ENCODE results near the gene KIF18B. TPM values are rescaled to one million over a fixed set of nuclear protein-coding genes. Genes with fewer than 3 reads are reported as not detected.

KIF18B gene
- total and polyA plus RNA-seq, 2 of the 8 experiments (the other 6 are each of a cell fraction or from before 2014, with no cell fraction given), result 39.0 to 59.4 TPM

DNA sequence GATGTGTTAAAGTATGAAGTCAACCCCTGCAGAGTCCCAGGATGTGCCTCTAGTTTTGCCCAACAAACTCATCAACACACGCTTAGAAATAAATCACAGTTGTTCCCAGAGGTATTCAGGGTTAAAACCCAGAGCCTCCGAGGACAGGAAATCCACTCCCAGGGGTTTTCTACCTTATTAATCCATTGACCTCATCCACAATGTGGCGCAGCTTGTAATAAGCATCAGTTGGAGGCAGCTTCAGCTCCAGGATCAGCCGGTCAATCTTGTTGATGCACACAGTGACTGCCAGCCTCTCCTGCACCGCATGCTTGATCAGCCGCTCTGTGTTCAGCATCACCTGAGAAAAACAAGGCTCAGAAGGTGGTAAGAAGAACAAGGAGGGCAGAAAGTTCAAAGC, 71.8 kb downstream of the KIF18B start (continued):
- TF ChIP-seq, protein P1, sequence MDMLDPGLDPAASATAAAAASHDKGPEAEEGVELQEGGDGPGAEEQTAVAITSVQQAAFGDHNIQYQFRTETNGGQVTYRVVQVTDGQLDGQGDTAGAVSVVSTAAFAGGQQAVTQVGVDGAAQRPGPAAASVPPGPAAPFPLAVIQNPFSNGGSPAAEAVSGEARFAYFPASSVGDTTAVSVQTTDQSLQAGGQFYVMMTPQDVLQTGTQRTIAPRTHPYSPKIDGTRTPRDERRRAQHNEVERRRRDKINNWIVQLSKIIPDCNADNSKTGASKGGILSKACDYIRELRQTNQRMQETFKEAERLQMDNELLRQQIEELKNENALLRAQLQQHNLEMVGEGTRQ (IDR thresholded peaks at IDR 0.05; ENCODE audit: low read length), result no peak
- TF ChIP-seq ATF3 (IDR thresholded peaks at IDR 0.05; ENCODE audit: insufficient read depth, low read depth, low read length) (no peak), EGR1 (IDR thresholded peaks at IDR 0.05; ENCODE audit: borderline replicate concordance, low read depth, low read length) (no peak), ATF2 (IDR thresholded peaks at IDR 0.05; ENCODE audit: low read length) (no peak), BRCA1 (IDR thresholded peaks at IDR 0.05; ENCODE audit: low read depth, low read length) (no peak), NRF1 (IDR thresholded peaks at IDR 0.05; ENCODE audit: low read depth, low read length) (no peak), GABPA (IDR thresholded peaks at IDR 0.05; ENCODE audit: borderline replicate concordance, insufficient read depth, low read length) (no peak)

Small RNA genes within 50 kb of the gene (microRNA-seq; reads per million reads assigned to microRNA genes)
- 0.20 to 0.92 reads per million in 2 experiments for gene MIR6783 (ENCODE audit: borderline microRNAs expressed in 2 of 2, borderline number of aligned reads in 2 of 2, borderline replicate concordance in 1 of 2)

Small RNA genes within 50 kb of the gene (small RNA-seq; reads per million reads assigned to genes)
- gene AC015936.2 (ENCODE audit: insufficient read depth) (not detected), gene CCDC103 (ENCODE audit: insufficient read depth) (not detected), gene MIR6783 (ENCODE audit: insufficient read depth) (9.1 reads per million, percentile 80 among the genes with 10 or more reads in this experiment), gene RN7SL405P (ENCODE audit: insufficient read depth) (not detected)

Other genes starting within 250 kb of the KIF18B start
- gene DBF4B, start 239.1 kb downstream of the KIF18B start, total RNA-seq (2021; fragmentation: NEBNext Ultra II Directional; extraction: Animal tissue kit (Norgen Biotek cat#: 25700)), result 26.9 and 29.1 TPM in 2 replicates
- 20.2 and 27.6 TPM in 2 replicates for gene DBF4B, start 239.1 kb downstream of the KIF18B start, polyA plus RNA-seq (2011; rRNA removed)
- 2.8 and 2.9 TPM in 2 replicates for gene ADAM11, start 188.8 kb downstream of the KIF18B start, total RNA-seq (2021; fragmentation: NEBNext Ultra II Directional; extraction: Animal tissue kit (Norgen Biotek cat#: 25700))
- gene ADAM11, start 188.8 kb downstream of the KIF18B start, polyA plus RNA-seq (2011; rRNA removed), result 2.3 and 2.7 TPM in 2 replicates
- gene GJC1, start 117.5 kb downstream of the KIF18B start, total RNA-seq (2021; fragmentation: NEBNext Ultra II Directional; extraction: Animal tissue kit (Norgen Biotek cat#: 25700)), result 154 and 156 TPM in 2 replicates
- 22.1 and 29.1 TPM in 2 replicates for gene GJC1, start 117.5 kb downstream of the KIF18B start, polyA plus RNA-seq (2011; rRNA removed)
- gene HIGD1B, start 99.9 kb downstream of the KIF18B start, total RNA-seq (2021; fragmentation: NEBNext Ultra II Directional; extraction: Animal tissue kit (Norgen Biotek cat#: 25700)), result not detected in 2 replicates
- not detected in 2 replicates for gene HIGD1B, start 99.9 kb downstream of the KIF18B start, polyA plus RNA-seq (2011; rRNA removed)
- gene EFTUD2, start 48.3 kb downstream of the KIF18B start, total RNA-seq (2021; fragmentation: NEBNext Ultra II Directional; extraction: Animal tissue kit (Norgen Biotek cat#: 25700)), result 174 and 195 TPM in 2 replicates
- 118 and 127 TPM in 2 replicates for gene EFTUD2, start 48.3 kb downstream of the KIF18B start, polyA plus RNA-seq (2011; rRNA removed)
- gene GFAP, start 32.3 kb downstream of the KIF18B start, total RNA-seq (2021; fragmentation: NEBNext Ultra II Directional; extraction: Animal tissue kit (Norgen Biotek cat#: 25700)), result 1.3 and 1.6 TPM in 2 replicates
- 1.5 and 2.4 TPM in 2 replicates for gene GFAP, start 32.3 kb downstream of the KIF18B start, polyA plus RNA-seq (2011; rRNA removed)
- gene C1QL1, start 20.5 kb upstream of the KIF18B start, total RNA-seq (2021; fragmentation: NEBNext Ultra II Directional; extraction: Animal tissue kit (Norgen Biotek cat#: 25700)), result 7.5 and 7.6 TPM in 2 replicates
- 10.5 and 16.5 TPM in 2 replicates for gene C1QL1, start 20.5 kb upstream of the KIF18B start, polyA plus RNA-seq (2011; rRNA removed)
- gene DCAKD, start 103.9 kb upstream of the KIF18B start, total RNA-seq (2021; fragmentation: NEBNext Ultra II Directional; extraction: Animal tissue kit (Norgen Biotek cat#: 25700)), result 33.7 and 35.6 TPM in 2 replicates
- gene DCAKD, start 103.9 kb upstream of the KIF18B start, polyA plus RNA-seq (2011; rRNA removed), result 52.9 and 61.8 TPM in 2 replicates
- gene NMT1, start 113.5 kb upstream of the KIF18B start, total RNA-seq (2021; fragmentation: NEBNext Ultra II Directional; extraction: Animal tissue kit (Norgen Biotek cat#: 25700)), result 149 and 152 TPM in 2 replicates
- gene NMT1, start 113.5 kb upstream of the KIF18B start, polyA plus RNA-seq (2011; rRNA removed), result 35.5 and 42.9 TPM in 2 replicates
- 42.7 and 48.1 TPM in 2 replicates for gene PLCD3, start 184.7 kb upstream of the KIF18B start, total RNA-seq (2021; fragmentation: NEBNext Ultra II Directional; extraction: Animal tissue kit (Norgen Biotek cat#: 25700))
- 26.5 and 32.3 TPM in 2 replicates for gene PLCD3, start 184.7 kb upstream of the KIF18B start, polyA plus RNA-seq (2011; rRNA removed)
- 9.3 and 10.7 TPM in 2 replicates for gene ACBD4, start 187.9 kb upstream of the KIF18B start, total RNA-seq (2021; fragmentation: NEBNext Ultra II Directional; extraction: Animal tissue kit (Norgen Biotek cat#: 25700))
- gene ACBD4, start 187.9 kb upstream of the KIF18B start, polyA plus RNA-seq (2011; rRNA removed), result 7.3 and 14.2 TPM in 2 replicates
- gene HEXIM1, start 200.7 kb upstream of the KIF18B start, total RNA-seq (2021; fragmentation: NEBNext Ultra II Directional; extraction: Animal tissue kit (Norgen Biotek cat#: 25700)), result 36.9 and 38.3 TPM in 2 replicates
- 9.1 and 11.1 TPM in 2 replicates for gene HEXIM1, start 200.7 kb upstream of the KIF18B start, polyA plus RNA-seq (2011; rRNA removed)
- 13.2 and 13.9 TPM in 2 replicates for gene HEXIM2, start 214.1 kb upstream of the KIF18B start, total RNA-seq (2021; fragmentation: NEBNext Ultra II Directional; extraction: Animal tissue kit (Norgen Biotek cat#: 25700))
- 7.5 and 10.6 TPM in 2 replicates for gene HEXIM2, start 214.1 kb upstream of the KIF18B start, polyA plus RNA-seq (2011; rRNA removed)